Esophagus (tissue), 2 donors: ENCODE data around the gene MRPS2. TPM values are rescaled to one million over a fixed set of nuclear protein-coding genes. Genes with fewer than 3 reads are reported as not detected.
"Not testable (repeated sequence)": the region's sequence is repeated elsewhere in the genome, so short reads cannot be mapped to it uniquely, and the experiment has no call there.

Source experiments
- H3K27ac ChIP-seq, 2 donors: one replicate each; pipeline ENCODE4 v1.5.1; 2013; ENCODE audit warnings: low read depth in 2 of 2, mild to moderate bottlenecking in 2 of 2, inconsistent platforms in 1 of 2, low read length in 1 of 2, moderate library complexity in 1 of 2
- H3K27me3 ChIP-seq, 2 donors: one replicate each; pipeline ENCODE4 v1.6.1; 2013; ENCODE audit warnings: low read length in 2 of 2, control low read depth in 1 of 2, mild to moderate bottlenecking in 1 of 2; ENCODE audit not compliant: insufficient read depth in 2 of 2, control insufficient read depth in 1 of 2
- H3K36me3 ChIP-seq, 2 donors: one replicate each; pipeline ENCODE4 v1.6.1; 2013; ENCODE audit warnings: low read length in 1 of 2; ENCODE audit not compliant: control insufficient read depth in 2 of 2, insufficient read depth in 2 of 2
- H3K4me1 ChIP-seq, 2 donors: one replicate each; pipeline ENCODE4 v1.6.1; 2013; ENCODE audit warnings: low read length in 1 of 2; ENCODE audit not compliant: control insufficient read depth in 2 of 2, insufficient read depth in 2 of 2
- H3K4me3 ChIP-seq, 2 donors: one replicate each; pipeline ENCODE4 v1.5.1; 2013; ENCODE audit warnings: low read length in 2 of 2, mild to moderate bottlenecking in 2 of 2, low read depth in 1 of 2, moderate library complexity in 1 of 2
- H3K9me3 ChIP-seq, 2 donors: one replicate each; pipeline ENCODE4 v1.6.1; 2013; ENCODE audit warnings: mild to moderate bottlenecking in 2 of 2, low read depth in 1 of 2, low read length in 1 of 2, moderate library complexity in 1 of 2; ENCODE audit not compliant: control insufficient read depth in 2 of 2, insufficient read depth in 1 of 2
- WGBS, 2 donors: extraction: QIAGEN DNeasy Blood & Tissue Kit; methylation state at CpG; one replicate each; pipeline ENCODE4 v1.1.7; 2013; 5-methylcytosine and 5-hydroxymethylcytosine counted together
- polyA plus RNA-seq, 2 donors: library from polyadenylated mRNA; stranded (reverse); fragments of 200-250 nt; gene quantifications; one replicate each; pipeline ENCODE4 v1.2.3, GENCODE V29; 2013
- donor health status: healthy with polysubstance abuse.
- donor health status: Bipolar disorder and iron deficiency.

Gene MRPS2
- polyA plus RNA-seq, 2 donors: 19.3 to 40.8 TPM

DNA sequence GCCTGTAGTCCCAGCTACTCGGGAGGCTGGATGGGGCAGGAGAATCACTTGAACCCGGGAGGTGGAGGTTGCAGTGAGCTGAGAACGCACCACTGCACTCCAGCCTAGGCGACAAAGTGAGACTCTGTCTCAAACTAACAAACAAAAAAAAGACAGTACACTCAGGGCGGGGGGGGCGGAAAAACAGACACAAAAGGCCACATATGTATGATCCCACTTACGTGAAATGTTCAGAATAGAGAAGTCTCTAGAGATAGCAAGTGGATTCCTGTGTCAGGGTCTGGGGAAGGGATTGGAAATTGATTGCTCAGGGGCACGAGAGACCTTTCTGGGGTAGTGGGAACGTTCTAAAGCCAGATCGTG lies 11.7 kb downstream of the MRPS2 start:
- Histone ChIP-seq H3K36me3 (no peaks in the 10 kb centered on the region), H3K4me3 (no peak overlapping the region), H3K9me3 (peaks cover 0 to 3% of the 10 kb centered on the region in 2 donors), H3K27me3 (no peaks in the 10 kb centered on the region), H3K27ac (no peak overlapping the region), H3K4me1 (no peaks in the 10 kb centered on the region)
- WGBS, 2 donors: 78 to 79% methylated on average over 10 of the region's 10 CpGs

DNA sequence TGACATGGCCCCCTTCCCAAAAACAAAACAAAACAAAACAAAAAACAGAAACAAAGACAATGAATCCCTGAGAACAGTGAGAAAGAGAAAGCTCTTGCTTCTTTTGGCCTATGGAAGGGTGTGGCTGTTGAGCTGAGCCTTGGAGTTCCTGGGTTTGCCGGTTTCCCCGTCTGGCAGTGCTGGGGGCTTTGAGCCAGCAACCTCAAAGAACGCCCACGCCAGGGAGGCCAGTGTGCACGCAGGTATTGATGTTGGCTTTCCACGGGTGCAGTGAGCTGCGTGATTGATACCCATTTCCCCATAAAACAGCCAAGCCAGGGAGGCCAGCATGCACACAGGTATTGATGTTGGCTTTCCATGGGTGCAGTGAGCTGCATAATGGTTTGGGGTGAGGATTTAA lies 12.4 kb downstream of the MRPS2 start:
- H3K36me3 ChIP-seq: no peaks in the 10 kb centered on the region
- no peaks in the 10 kb centered on the region for H3K4me1 ChIP-seq
- H3K4me3 ChIP-seq: no peak overlapping the region
- WGBS, 2 donors: 37 to 39% methylated on average over 7 of the region's 7 CpGs
- no peaks in the 10 kb centered on the region for H3K27me3 ChIP-seq
- H3K27ac ChIP-seq: no peak overlapping the region
- H3K9me3 ChIP-seq: peaks cover 0 to 3% of the 10 kb centered on the region in 2 donors

DNA sequence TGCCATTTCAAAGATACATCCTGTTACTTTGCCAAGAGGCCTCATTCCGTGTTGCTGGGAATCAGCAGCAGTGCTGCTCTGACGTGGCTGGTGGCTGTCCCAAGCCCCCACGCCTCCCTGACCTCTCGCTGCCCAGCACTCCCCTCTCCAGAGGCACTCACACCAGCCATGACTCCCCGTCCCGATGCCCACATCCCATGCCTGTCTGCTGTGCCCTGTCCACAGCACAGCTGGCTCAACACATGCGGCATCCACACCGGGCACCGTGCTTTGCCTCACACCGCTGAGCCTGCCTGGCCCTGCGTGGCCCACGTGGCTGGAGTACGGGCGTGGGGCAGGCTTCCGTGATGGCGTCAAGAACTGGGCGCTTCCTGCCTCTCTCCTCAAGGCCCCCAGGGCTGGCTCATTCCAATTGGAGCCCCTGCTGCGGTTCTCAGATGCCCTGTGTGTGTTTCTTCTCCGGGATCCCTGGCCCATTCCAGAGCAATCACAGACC lies 12.9 kb downstream of the MRPS2 start:
- Histone ChIP-seq H3K9me3 (peaks cover 0 to 3% of the 10 kb centered on the region in 2 donors), H3K27me3 (no peaks in the 10 kb centered on the region), H3K36me3 (no peaks in the 10 kb centered on the region), H3K4me1 (no peaks in the 10 kb centered on the region), H3K4me3 (no peak overlapping the region), H3K27ac (no peak overlapping the region)
- 80 to 83% methylated on average over 19 of the region's 19 CpGs for WGBS, 2 donors

DNA sequence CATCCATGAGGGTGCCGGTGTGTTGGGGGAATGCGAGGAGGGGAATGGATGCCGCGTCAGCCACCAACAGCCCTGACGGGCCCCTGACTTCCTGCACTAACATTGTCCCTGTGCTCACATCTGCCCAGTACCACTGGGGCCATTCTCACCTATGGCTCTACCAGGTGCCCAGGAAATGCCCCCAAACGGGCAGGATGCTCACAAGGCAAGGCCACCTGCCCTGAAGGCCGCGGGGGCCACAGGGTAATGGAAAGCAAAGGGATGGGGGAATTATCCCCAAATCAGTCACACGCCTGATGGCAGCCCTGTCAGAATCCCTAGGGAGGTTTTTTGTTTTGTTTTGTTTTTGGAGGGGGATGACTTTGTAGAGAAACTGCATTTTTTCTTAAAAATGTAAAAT lies 13.4 kb downstream of the MRPS2 start:
- not testable (repeated sequence) for H3K4me1 ChIP-seq, H3K4me3 ChIP-seq, H3K36me3 ChIP-seq, H3K9me3 ChIP-seq, H3K27me3 ChIP-seq, H3K27ac ChIP-seq
- WGBS, 2 donors: 83 to 86% methylated on average over 9 of the region's 9 CpGs

DNA sequence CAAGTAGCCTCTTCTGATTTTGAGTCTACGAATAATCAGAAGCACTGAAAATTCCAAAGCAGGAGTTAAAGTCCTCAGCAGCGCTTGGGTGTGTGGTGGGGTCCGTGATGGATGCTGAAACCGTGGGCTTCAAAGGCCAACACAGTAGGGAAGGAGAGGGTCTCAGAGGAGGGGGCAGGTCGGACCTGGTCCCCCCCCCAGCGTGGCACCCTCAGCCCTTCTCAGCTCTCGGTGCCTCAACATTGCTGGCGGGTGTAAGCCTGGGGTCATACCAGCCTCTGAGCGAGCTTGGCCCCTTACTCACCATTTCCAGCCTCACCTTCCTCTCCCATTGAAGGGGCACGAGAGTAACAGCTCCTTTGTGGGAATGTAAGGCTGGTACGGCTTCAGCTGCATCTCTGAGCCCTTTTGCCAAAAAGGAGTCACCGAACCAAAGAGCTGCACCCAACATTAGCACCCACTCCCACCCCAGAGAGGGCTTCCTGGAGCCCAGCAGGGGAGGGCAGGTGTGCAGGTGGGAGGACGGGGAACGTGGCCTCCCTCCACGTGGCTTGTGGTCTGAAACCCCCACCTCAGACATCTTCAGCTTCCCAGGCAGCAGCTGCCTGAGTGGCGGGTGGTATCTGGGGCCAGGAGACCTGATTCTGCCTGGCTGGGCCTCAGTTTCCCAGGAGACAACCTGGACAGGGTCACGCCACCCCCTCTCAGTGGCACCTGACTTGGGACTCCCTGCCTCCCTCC lies 14.0 kb downstream of the MRPS2 start:
- no peaks in the 10 kb centered on the region for H3K9me3 ChIP-seq
- H3K27ac ChIP-seq: no peak overlapping the region
- 76 to 84% methylated on average over 14 to 17 of the region's 17 CpGs for WGBS, 2 donors
- no peaks in the 10 kb centered on the region for H3K27me3 ChIP-seq
- H3K4me3 ChIP-seq: no peak overlapping the region
- no peaks in the 10 kb centered on the region for H3K36me3 ChIP-seq
- H3K4me1 ChIP-seq: no peaks in the 10 kb centered on the region

DNA sequence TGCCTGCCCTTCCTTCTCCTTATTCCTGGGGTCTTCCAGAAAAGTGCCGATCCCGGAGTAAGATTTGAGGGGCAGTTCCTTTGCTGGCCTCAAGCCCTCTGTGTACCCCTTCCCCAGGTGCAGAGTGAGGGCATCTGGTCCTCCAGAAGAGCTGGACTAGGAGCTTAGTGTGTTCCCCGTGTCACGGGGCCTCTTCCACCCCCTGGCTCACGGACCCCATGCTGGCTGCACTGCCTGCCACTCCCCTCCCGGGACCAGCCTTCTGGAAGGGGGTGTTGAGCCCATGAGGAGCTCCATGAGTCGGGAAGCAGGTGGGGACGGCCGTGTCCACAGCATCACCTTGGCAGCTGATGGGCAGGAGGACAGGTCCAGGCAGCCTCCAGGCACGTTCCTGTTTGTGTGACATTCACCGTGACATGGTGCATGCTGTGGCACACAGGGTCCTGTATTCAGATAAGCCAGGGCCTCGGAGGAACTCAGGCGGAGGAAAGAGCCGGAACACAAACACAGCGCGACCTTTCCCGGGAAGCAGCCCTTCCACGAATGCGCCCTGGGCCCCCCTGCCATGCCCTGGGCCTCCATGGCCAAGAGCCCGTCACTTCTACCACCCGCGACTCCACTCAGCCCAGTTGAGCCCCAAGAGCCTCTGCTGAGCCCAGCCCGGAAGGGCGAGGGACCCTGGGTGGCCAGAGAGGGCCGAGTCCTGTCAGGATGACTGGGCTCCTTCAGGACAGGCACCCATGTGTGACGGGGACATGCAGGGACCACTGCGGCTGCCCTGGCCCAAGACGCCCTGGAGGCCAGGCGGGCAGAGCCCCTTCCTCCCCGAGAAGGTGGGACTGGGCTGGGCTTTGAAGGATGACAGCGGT lies 14.8 kb downstream of the MRPS2 start:
- Histone ChIP-seq H3K4me3 (no peak overlapping the region), H3K27ac (no peak overlapping the region), H3K27me3 (no peaks in the 10 kb centered on the region), H3K9me3 (no peaks in the 10 kb centered on the region), H3K4me1 (no peaks in the 10 kb centered on the region), H3K36me3 (no peaks in the 10 kb centered on the region)
- WGBS, 2 donors: 71 to 79% methylated on average over 31 of the region's 31 CpGs

DNA sequence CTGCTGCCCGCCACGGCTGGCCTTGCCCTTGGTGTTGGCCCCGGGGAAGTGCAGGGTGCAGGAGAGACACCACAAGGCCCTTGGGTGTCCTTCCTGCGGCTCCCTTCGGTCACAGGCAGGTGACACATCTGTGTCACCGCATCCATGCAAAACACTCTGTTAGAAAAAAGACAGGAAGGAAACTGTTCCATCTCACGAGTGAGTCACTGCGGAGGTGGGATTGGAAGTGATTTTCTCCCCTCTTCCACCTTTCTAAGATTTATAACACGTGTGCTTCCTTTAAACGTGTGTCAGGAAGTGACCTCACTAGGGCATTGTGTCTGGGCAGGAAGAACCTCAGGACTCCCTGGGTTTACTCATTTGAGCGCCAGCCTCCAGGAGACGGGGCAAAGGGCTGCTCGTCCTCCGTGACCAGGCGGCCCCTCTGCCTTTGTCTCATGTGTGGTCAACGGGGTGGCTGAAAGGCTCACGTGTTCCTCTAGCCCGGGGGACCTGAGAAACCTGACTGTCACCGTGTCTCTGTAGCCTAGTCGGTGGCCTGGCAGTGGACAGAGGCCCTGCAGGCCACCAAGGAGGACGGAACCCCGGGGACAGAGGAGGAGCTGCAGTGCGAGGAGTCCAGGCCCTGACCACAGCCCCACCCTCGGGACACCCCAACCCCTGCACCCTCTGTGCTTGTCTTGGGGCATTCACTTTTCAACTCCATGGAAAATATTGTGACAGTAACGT lies 15.8 kb downstream of the MRPS2 start:
- Histone ChIP-seq H3K36me3 (no peaks in the 10 kb centered on the region), H3K9me3 (no peaks in the 10 kb centered on the region), H3K4me3 (no peak overlapping the region), H3K4me1 (no peaks in the 10 kb centered on the region), H3K27me3 (no peaks in the 10 kb centered on the region), H3K27ac (no peak overlapping the region)
- WGBS, 2 donors: 70 to 73% methylated on average over 25 of the region's 25 CpGs

DNA sequence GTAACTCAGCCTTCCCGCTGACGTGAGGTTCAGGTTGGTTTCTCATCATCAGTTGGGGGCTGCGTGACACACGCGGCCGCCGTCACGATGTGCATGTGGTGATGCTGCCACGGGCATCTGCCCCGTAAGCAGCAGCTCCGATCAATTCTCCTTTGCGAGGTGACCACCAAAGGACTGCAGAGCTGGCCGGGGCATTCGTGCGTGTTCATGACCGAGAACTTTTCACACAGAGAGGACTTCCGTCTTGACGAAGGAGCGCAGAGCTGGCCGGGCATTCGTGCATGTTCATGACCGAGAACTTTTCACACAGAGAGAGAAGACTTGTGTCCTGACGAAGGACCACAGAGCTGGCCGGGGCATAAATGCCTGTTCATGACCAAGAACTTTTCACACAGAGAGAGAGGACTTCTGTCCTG lies 16.9 kb downstream of the MRPS2 start:
- 89 to 92% methylated on average over 24 of the region's 24 CpGs for WGBS, 2 donors
- H3K4me3 ChIP-seq: no peak overlapping the region

DNA sequence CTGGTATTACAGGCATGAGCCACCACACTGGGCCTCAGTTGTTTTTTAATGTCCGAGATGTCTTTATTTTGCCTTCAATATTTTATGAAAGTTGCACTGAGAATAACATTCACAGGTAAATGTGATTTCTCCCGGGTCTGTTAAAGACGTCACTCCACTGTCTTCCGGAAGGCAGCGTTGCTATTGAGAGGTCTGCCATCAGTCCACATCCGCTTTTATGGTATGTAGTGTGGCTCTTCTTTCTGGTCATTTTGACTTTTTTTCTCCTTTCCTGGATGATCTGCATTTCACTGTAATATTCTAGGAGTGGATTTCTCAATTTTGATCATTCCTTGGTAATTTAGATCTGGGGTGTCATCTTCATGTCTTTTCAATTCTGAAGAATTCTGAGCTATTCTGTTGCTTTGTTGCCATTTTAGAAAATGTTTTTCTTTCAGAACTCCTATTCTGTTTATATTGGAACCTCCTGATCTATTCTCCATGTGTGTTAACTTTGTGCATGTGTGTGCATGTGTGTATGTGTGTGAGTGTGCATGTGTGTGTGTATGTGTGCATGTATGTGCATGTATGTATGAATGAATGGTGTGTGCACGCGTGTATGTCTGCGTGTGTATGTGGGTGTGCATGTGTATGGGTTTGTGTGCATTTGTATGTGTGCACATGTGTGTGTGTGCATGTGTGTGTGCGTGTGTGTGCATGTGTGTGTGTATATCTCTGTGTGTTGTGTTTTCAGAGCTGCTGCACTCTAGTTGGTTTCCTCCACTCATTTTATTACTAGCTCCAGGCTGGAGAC lies 18.9 kb downstream of the MRPS2 start:
- Histone ChIP-seq H3K9me3 (no peaks in the 10 kb centered on the region), H3K4me1 (no peaks in the 10 kb centered on the region), H3K27me3 (no peaks in the 10 kb centered on the region), H3K36me3 (no peaks in the 10 kb centered on the region), H3K27ac (no peak overlapping the region), H3K4me3 (no peak overlapping the region)
- 89 to 93% methylated on average over 10 of the region's 10 CpGs for WGBS, 2 donors

More for the DNA sequence above, 16.9 kb downstream of the MRPS2 start:
- Histone ChIP-seq H3K4me1 (no peaks in the 10 kb centered on the region), H3K9me3 (no peaks in the 10 kb centered on the region), H3K27me3 (no peaks in the 10 kb centered on the region), H3K36me3 (no peaks in the 10 kb centered on the region), H3K27ac (no peak overlapping the region)
